SK-N-SH treated with all-trans-retinoic acid at 6 μM for 48 hours (cell line): ENCODE data around the gene AFAP1.

Experiments
- ATAC-seq: fragments of 200-7000 bp; cut with Tn5 transposase; 3 replicates; pipeline ENCODE4 v1.9.1; 2020; ENCODE audit warnings: mild to moderate bottlenecking, moderate library complexity
- ARNTL ChIP-seq: fragments of 450-650 bp; formaldehyde crosslinking; IDR thresholded peaks from 2 replicates; pipeline ENCODE4 v1.5.0; 2020; ENCODE audit warnings: low read depth, mild to moderate bottlenecking, moderate library complexity, borderline replicate concordance
- BACH2 ChIP-seq: fragments of 250-450 bp; sonication (Bioruptor Pico); IDR thresholded peaks from 2 replicates; pipeline ENCODE4 v1.9.0; 2021; ENCODE audit warnings: mild to moderate bottlenecking, borderline replicate concordance
- CSDC2 ChIP-seq: fragments of 250-450 bp; sonication (Bioruptor Pico); IDR thresholded peaks from 2 replicates; pipeline ENCODE4 v1.5.0; 2020; ENCODE audit warnings: mild to moderate bottlenecking, moderate library complexity
- ESRRG ChIP-seq: fragments of 250-450 bp; sonication (Bioruptor Pico); IDR thresholded peaks from 2 replicates; pipeline ENCODE4 v1.6.1; 2021; ENCODE audit warnings: mild to moderate bottlenecking
- GLIS3 ChIP-seq: fragments of 250-450 bp; sonication (Bioruptor Pico); IDR thresholded peaks from 2 replicates; pipeline ENCODE4 v1.5.0; 2020; ENCODE audit warnings: mild to moderate bottlenecking, moderate library complexity
- ISL1 ChIP-seq: fragments of 250-450 bp; sonication (Bioruptor Pico); IDR thresholded peaks from 2 replicates; pipeline ENCODE4 v2.1.2; 2022; ENCODE audit warnings: mild to moderate bottlenecking, moderate library complexity
- OSR1 ChIP-seq: fragments of 250-450 bp; sonication (Bioruptor Pico); IDR thresholded peaks from 2 replicates; pipeline ENCODE4 v1.8.0; 2022; ENCODE audit warnings: moderate library complexity, mild to moderate bottlenecking, inconsistent platforms
- PPARA ChIP-seq: fragments of 250-450 bp; sonication (Bioruptor Pico); IDR thresholded peaks from 2 replicates; pipeline ENCODE4 v1.5.0; 2020; ENCODE audit warnings: mild to moderate bottlenecking, borderline replicate concordance
- RARB ChIP-seq: fragments of 250-450 bp; sonication (Bioruptor Pico); IDR thresholded peaks from 2 replicates; pipeline ENCODE4 v1.8.0; 2021; ENCODE audit warnings: mild to moderate bottlenecking, moderate library complexity
- SNAI2 ChIP-seq: fragments of 250-450 bp; sonication (Bioruptor Pico); IDR thresholded peaks from 2 replicates; pipeline ENCODE4 v1.5.0; 2020; ENCODE audit warnings: mild to moderate bottlenecking, moderate library complexity
- TCF4 ChIP-seq: fragments of 250-450 bp; sonication (Bioruptor Pico); IDR thresholded peaks from 2 replicates; pipeline ENCODE4 v1.8.0; 2021; ENCODE audit warnings: mild to moderate bottlenecking, moderate library complexity, borderline replicate concordance
- ZC3H10 ChIP-seq: fragments of 250-450 bp; sonication (Bioruptor Pico); IDR thresholded peaks from 2 replicates; pipeline ENCODE4 v1.5.1; 2021; ENCODE audit warnings: mild to moderate bottlenecking, moderate library complexity
- ZFP3 ChIP-seq: fragments of 250-450 bp; sonication (Bioruptor Pico); IDR thresholded peaks from 2 replicates; pipeline ENCODE4 v1.5.0; 2020; ENCODE audit warnings: mild to moderate bottlenecking, moderate library complexity
- ZFP30 ChIP-seq: fragments of 450-650 bp; formaldehyde crosslinking; IDR thresholded peaks from 2 replicates; pipeline ENCODE4 v1.5.0; 2022; ENCODE audit warnings: mild to moderate bottlenecking, moderate library complexity
- ZNF565 ChIP-seq: fragments of 450-650 bp; formaldehyde crosslinking; conservative IDR thresholded peaks from 2 replicates; pipeline ENCODE4 v1.5.0; 2020; ENCODE audit warnings: low read depth, mild to moderate bottlenecking, moderate library complexity
- ZNF70 ChIP-seq: fragments of 450-650 bp; formaldehyde crosslinking; IDR thresholded peaks from 2 replicates; pipeline ENCODE4 v1.5.0; 2020; ENCODE audit warnings: mild to moderate bottlenecking, moderate library complexity
- ZNF8 ChIP-seq: fragments of 450-650 bp; formaldehyde crosslinking; IDR thresholded peaks from 2 replicates; pipeline ENCODE4 v1.5.0; 2020; ENCODE audit warnings: mild to moderate bottlenecking, moderate library complexity
- TF ChIP-seq, protein P1 (sequence below): fragments of 250-450 bp; sonication (Bioruptor Pico); IDR thresholded peaks from 2 replicates; pipeline ENCODE4 v1.8.0; 2021; ENCODE audit warnings: low read depth, mild to moderate bottlenecking, moderate library complexity, borderline replicate concordance
- TF ChIP-seq, protein P2 (sequence below): fragments of 250-450 bp; sonication (Bioruptor Pico); IDR thresholded peaks from 2 replicates; pipeline ENCODE4 v1.5.1; 2020; ENCODE audit warnings: low read depth, mild to moderate bottlenecking, moderate library complexity
- TF ChIP-seq, protein P3 (sequence below): fragments of 250-450 bp; sonication (Bioruptor Pico); IDR thresholded peaks from 2 replicates; pipeline ENCODE4 v1.5.0; 2020; ENCODE audit warnings: mild to moderate bottlenecking, moderate library complexity
- TF ChIP-seq, protein P4 (sequence below): fragments of 250-450 bp; sonication (Bioruptor Pico); IDR thresholded peaks from 2 replicates; pipeline ENCODE4 v1.5.1; 2021; ENCODE audit warnings: mild to moderate bottlenecking, moderate library complexity
- TF ChIP-seq, protein P5 (sequence below): fragments of 250-450 bp; sonication (Bioruptor Pico); IDR thresholded peaks from 2 replicates; pipeline ENCODE4 v1.8.0; 2020; ENCODE audit warnings: mild to moderate bottlenecking, moderate library complexity, borderline replicate concordance

The AFAP1 gene

DNA sequence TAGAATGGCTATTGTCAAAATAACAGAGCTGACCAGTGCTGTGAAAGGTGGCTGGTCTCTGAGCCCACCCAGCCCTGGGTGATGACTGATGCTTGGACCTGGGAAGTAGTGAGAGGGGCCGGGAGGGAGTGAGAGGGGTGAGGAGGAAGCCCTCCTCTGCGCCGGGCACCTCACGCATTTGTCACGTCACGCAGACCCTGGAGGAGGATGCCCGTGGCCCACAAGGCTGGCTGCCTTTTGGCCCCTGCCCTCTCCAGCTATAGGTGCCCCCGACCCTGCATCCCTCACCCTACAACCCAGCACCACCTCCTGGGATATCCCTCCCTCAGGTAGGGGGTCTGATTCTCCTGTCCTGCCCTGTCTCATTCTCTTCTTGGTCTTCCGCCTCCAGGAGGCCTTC lies 207.4 kb downstream of the AFAP1 start:
- TF ChIP-seq TCF4 = no peak
- TF ChIP-seq ZFP30 (CRISPR knock-in tag) = no peak
- TF ChIP-seq, protein P1, sequence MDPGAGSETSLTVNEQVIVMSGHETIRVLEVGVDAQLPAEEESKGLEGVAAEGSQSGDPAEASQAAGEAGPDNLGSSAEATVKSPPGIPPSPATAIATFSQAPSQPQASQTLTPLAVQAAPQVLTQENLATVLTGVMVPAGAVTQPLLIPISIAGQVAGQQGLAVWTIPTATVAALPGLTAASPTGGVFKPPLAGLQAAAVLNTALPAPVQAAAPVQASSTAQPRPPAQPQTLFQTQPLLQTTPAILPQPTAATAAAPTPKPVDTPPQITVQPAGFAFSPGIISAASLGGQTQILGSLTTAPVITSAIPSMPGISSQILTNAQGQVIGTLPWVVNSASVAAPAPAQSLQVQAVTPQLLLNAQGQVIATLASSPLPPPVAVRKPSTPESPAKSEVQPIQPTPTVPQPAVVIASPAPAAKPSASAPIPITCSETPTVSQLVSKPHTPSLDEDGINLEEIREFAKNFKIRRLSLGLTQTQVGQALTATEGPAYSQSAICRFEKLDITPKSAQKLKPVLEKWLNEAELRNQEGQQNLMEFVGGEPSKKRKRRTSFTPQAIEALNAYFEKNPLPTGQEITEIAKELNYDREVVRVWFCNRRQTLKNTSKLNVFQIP (CRISPR knock-in tag) = no peak
- TF ChIP-seq, protein P2, sequence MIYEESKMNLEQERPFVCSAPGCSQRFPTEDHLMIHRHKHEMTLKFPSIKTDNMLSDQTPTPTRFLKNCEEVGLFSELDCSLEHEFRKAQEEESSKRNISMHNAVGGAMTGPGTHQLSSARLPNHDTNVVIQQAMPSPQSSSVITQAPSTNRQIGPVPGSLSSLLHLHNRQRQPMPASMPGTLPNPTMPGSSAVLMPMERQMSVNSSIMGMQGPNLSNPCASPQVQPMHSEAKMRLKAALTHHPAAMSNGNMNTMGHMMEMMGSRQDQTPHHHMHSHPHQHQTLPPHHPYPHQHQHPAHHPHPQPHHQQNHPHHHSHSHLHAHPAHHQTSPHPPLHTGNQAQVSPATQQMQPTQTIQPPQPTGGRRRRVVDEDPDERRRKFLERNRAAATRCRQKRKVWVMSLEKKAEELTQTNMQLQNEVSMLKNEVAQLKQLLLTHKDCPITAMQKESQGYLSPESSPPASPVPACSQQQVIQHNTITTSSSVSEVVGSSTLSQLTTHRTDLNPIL (CRISPR knock-in tag) = no peak
- TF ChIP-seq BACH2 (CRISPR knock-in tag) = no peak
- no peak for TF ChIP-seq ZFP3
- TF ChIP-seq GLIS3 (CRISPR knock-in tag) = no peak
- no peak for TF ChIP-seq ESRRG (CRISPR knock-in tag)
- no peak for TF ChIP-seq ISL1 (CRISPR knock-in tag)
- no peak for TF ChIP-seq ZNF8
- TF ChIP-seq ZNF565 (CRISPR knock-in tag) = no peak
- no peak for TF ChIP-seq ZC3H10 (CRISPR knock-in tag)
- TF ChIP-seq SNAI2 (CRISPR knock-in tag) = no peak
- TF ChIP-seq, protein P3, sequence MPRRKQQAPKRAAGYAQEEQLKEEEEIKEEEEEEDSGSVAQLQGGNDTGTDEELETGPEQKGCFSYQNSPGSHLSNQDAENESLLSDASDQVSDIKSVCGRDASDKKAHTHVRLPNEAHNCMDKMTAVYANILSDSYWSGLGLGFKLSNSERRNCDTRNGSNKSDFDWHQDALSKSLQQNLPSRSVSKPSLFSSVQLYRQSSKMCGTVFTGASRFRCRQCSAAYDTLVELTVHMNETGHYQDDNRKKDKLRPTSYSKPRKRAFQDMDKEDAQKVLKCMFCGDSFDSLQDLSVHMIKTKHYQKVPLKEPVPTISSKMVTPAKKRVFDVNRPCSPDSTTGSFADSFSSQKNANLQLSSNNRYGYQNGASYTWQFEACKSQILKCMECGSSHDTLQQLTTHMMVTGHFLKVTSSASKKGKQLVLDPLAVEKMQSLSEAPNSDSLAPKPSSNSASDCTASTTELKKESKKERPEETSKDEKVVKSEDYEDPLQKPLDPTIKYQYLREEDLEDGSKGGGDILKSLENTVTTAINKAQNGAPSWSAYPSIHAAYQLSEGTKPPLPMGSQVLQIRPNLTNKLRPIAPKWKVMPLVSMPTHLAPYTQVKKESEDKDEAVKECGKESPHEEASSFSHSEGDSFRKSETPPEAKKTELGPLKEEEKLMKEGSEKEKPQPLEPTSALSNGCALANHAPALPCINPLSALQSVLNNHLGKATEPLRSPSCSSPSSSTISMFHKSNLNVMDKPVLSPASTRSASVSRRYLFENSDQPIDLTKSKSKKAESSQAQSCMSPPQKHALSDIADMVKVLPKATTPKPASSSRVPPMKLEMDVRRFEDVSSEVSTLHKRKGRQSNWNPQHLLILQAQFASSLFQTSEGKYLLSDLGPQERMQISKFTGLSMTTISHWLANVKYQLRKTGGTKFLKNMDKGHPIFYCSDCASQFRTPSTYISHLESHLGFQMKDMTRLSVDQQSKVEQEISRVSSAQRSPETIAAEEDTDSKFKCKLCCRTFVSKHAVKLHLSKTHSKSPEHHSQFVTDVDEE = no peak
- TF ChIP-seq OSR1 (CRISPR knock-in tag) = no peak
- TF ChIP-seq, protein P4, sequence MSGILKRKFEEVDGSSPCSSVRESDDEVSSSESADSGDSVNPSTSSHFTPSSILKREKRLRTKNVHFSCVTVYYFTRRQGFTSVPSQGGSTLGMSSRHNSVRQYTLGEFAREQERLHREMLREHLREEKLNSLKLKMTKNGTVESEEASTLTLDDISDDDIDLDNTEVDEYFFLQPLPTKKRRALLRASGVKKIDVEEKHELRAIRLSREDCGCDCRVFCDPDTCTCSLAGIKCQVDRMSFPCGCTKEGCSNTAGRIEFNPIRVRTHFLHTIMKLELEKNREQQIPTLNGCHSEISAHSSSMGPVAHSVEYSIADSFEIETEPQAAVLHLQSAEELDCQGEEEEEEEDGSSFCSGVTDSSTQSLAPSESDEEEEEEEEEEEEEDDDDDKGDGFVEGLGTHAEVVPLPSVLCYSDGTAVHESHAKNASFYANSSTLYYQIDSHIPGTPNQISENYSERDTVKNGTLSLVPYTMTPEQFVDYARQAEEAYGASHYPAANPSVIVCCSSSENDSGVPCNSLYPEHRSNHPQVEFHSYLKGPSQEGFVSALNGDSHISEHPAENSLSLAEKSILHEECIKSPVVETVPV (CRISPR knock-in tag) = no peak
- no peak for TF ChIP-seq ARNTL (CRISPR knock-in tag)
- TF ChIP-seq, protein P5, sequence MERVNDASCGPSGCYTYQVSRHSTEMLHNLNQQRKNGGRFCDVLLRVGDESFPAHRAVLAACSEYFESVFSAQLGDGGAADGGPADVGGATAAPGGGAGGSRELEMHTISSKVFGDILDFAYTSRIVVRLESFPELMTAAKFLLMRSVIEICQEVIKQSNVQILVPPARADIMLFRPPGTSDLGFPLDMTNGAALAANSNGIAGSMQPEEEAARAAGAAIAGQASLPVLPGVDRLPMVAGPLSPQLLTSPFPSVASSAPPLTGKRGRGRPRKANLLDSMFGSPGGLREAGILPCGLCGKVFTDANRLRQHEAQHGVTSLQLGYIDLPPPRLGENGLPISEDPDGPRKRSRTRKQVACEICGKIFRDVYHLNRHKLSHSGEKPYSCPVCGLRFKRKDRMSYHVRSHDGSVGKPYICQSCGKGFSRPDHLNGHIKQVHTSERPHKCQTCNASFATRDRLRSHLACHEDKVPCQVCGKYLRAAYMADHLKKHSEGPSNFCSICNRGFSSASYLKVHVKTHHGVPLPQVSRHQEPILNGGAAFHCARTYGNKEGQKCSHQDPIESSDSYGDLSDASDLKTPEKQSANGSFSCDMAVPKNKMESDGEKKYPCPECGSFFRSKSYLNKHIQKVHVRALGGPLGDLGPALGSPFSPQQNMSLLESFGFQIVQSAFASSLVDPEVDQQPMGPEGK (CRISPR knock-in tag) = no peak
- no peak for TF ChIP-seq CSDC2 (CRISPR knock-in tag)

DNA sequence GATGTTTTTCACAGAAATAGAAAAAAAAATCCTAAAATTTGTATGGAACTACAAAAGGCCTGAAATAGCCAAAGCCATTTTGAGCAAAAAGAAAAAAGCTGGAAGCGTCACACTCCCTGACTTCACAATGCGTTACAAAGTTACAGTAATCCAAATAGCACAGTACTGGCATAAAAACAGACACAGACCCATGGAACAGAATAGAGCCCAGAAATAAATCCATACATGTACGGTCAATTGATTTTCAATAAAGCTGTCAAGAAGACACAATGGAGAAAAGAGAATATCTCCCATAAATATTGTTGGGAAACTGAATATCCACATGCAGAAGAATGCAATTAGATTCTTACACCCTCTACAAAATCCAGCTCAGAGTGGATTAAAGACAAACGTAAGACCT lies 208.2 kb downstream of the AFAP1 start:
- ATAC-seq = no peak
- TF ChIP-seq, protein P4 (CRISPR knock-in tag) = no peak
- TF ChIP-seq ISL1 (CRISPR knock-in tag) (no peak), PPARA (CRISPR knock-in tag) (no peak), ZC3H10 (CRISPR knock-in tag) (no peak), ZFP3 (no peak), ZNF70 (CRISPR knock-in tag) (no peak), ZFP30 (CRISPR knock-in tag) (no peak), TCF4 (no peak), BACH2 (CRISPR knock-in tag) (no peak), CSDC2 (CRISPR knock-in tag) (no peak), ARNTL (CRISPR knock-in tag) (no peak), SNAI2 (CRISPR knock-in tag) (no peak), RARB (CRISPR knock-in tag) (no peak), GLIS3 (CRISPR knock-in tag) (no peak)
- TF ChIP-seq, protein P2 (CRISPR knock-in tag) = no peak
- TF ChIP-seq, protein P5 (CRISPR knock-in tag) = no peak
- TF ChIP-seq, protein P3 = no peak

More for the DNA sequence above, 207.4 kb downstream of the AFAP1 start:
- no peak for ATAC-seq
